HG02763 (cell line): ENCODE data around the gene KCNQ1.

Experiments used
- ATAC-seq: cut with Tn5 transposase; IDR thresholded peaks from one replicate; pipeline ENCODE4 v1.9.1; 2021; ENCODE audit warnings: mild to moderate bottlenecking, moderate library complexity; ENCODE audit not compliant: unreplicated experiment

KCNQ1 gene

DNA sequence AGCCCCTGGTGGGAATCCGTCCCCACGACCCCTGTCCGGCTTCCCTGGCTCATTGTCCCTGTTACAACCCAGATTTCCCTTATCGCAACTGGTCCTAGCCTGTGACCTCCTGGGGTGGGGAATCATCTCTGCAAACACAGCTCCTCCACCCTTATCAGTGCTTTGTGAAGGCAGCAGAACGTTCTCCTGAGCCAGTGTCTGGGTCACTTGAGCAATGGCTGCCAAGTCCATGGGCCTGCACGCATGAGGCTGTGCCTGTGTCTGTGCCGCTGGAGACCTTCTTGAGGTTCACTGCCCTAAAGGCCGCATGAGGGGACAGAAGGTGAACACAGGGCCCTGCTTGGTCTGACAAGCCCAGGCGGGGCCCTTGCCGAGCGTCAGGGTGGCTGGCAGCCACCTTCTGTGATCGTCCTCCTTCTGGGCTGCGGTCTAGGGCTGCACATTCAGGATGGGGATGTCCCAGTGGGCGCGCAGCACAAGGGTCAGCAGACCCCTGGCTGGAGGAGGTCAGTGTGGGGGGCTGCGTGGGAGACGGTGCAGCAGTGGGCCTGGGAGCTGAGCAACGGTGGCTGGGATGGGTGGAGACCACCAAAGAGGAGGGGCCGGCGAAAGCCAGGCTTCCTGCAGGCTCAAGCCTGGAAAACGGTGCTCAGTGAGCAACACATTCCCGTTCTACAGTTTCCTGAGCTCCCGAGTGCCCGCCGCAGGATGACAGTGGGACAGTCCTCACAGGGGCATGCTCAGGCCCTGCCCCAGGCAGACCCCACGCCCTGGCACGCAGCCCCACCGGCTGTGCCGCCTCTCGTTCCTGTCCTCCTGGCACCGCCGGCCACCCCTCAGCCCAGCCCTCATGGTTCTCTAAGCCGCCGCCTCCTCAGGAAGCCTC lies 366.6 kb downstream of the KCNQ1 start:
- ATAC-seq: no peak

GRCh38 chr11:2812371-2812991 lies 367.7 kb downstream of the KCNQ1 start:
- ATAC-seq: no peak

DNA sequence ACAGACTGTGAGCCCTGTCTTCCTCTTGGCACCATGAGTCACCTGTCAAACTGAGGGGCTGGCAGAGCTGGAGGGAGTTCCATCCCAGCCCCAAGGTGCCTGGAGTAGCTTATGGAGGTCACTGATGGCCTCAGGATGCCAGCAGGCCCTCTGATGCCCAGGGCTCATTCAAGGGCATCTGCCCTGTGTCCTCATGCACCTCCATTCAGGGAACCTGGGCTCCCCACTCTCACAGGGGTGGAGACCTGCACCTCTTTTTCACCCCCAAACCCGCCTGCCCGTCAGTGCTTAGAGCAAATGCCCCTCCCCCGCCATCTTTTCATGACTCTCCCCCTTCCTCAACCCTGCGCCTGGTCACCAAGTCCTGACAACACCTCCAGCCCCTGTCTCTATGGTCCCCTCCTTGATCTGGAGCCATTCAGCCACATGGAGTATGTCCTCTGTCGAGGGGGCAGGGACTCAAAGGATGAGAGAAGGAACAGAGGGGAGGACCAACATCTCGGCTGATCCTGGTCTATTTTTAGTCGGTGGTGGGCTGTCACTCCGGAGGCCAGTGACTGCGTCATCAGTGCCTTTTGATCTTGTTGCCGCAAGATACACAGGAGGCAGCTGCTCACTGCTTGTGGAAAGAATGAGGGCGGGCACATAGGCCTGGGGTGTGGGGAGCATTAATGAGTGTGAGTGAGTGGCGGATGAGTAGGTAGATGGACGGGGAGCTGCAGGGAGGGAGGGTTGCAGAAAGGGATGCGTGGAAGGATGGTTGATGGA lies 368.5 kb downstream of the KCNQ1 start:
- no peak for ATAC-seq

DNA sequence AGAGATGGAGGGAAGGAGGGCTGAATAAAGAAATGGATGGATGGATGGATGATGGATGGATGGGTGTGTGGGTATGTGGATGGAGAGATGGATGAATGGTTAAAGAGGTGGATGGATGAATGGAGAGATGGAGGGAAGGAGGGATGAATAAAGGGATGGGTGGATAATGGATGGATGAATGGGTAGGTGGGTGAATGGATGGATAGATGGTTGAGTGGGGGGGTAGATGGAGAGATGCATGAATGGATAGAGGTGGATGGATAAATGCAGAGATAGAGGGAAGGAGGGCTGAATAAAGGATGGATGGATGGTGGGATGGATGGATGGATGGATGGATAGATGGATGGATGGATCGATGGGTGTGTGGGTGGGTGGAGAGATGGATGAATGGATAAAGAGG lies 369.2 kb downstream of the KCNQ1 start:
- no peak for ATAC-seq

DNA sequence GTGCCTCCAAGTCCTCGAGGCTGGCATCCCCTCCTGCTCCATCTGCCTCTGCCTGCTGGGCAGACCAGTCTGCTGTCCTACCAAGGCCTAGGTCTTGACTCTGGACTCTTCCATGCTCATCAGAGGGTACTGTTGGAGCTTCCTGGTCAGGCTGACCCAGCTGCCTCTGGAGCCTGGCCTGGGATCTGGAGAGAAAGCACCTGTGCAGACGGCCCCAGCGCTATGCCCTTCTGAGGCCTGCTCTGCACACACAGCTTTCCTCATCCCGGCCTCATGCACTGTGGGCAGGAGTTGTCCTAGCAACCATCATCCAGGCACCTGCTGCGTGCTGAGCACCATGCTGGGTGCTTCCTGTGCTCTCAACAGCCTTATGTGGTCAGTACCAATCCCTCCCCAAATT lies 369.9 kb downstream of the KCNQ1 start:
- ATAC-seq: no peak

GRCh38 chr11:2815762-2816496 lies 371.1 kb downstream of the KCNQ1 start:
- no peak for ATAC-seq

GRCh38 chr11:2816523-2816922 lies 371.7 kb downstream of the KCNQ1 start:
- ATAC-seq: no peak

DNA sequence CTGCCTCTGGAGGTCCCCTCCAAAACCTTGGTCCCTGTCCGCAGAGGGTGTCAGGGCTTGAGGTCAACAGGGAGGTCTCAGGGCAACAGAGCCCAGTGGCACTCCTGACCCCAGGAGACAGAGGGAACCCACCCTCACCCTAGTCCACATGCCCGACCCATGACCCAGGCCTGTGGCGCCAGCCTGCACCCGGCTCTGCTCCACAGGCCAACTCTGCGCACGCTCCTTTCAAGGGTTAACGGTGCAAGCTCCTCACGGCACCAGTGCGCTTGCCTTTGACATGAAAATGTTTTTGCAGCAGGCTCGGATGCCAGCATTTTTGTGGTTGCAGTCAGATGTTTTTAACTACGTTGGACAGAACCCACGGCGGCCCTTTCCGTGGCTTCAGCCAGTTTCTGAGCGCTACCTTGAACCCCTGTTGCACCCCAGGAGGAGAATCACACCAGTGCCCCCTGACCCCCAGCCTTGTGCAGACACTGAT lies 372.2 kb downstream of the KCNQ1 start:
- ATAC-seq: no peak

GRCh38 chr11:2817431-2817830 lies 372.6 kb downstream of the KCNQ1 start:
- no peak for ATAC-seq

GRCh38 chr11:2818021-2818420 lies 373.2 kb downstream of the KCNQ1 start:
- ATAC-seq: no peak

DNA sequence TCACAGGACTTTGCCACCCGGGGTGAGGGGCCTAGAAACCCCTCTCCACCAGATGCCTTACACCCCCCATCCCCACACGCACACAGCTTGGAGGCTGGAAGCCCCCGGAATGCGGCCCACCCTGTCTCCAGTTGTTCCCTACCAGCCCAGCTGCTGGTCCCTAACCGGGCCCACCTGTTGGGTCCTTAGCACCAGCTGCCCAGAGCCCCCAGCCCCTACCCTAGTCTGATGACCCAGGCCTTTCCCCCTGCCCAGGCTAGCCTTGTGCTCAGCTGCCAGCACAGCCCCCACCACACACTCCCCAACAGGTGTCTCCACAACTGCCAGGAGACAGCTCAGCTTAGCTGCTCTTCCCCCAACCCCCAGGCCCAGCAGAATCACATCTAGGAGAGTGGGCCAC lies 373.7 kb downstream of the KCNQ1 start:
- ATAC-seq: no peak

- ATAC-seq: no peak
Observed at GRCh38 chr11:2819316-2819715, 374.5 kb downstream of the KCNQ1 start.

- no peak for ATAC-seq
Observed at GRCh38 chr11:2820976-2821375, 376.2 kb downstream of the KCNQ1 start.

- no peak for ATAC-seq
Observed at GRCh38 chr11:2821891-2822290, 377.1 kb downstream of the KCNQ1 start.

- no peak for ATAC-seq
Observed at GRCh38 chr11:2824851-2825250, 380.0 kb downstream of the KCNQ1 start.

GRCh38 chr11:2825261-2825888 lies 380.6 kb downstream of the KCNQ1 start:
- ATAC-seq: no peak

- ATAC-seq: no peak
Observed at GRCh38 chr11:2825889-2826678, 381.3 kb downstream of the KCNQ1 start.

- no peak for ATAC-seq
Observed at GRCh38 chr11:2826679-2827056, 381.9 kb downstream of the KCNQ1 start.

- no peak for ATAC-seq
Observed at GRCh38 chr11:2827256-2827655, 382.4 kb downstream of the KCNQ1 start.

DNA sequence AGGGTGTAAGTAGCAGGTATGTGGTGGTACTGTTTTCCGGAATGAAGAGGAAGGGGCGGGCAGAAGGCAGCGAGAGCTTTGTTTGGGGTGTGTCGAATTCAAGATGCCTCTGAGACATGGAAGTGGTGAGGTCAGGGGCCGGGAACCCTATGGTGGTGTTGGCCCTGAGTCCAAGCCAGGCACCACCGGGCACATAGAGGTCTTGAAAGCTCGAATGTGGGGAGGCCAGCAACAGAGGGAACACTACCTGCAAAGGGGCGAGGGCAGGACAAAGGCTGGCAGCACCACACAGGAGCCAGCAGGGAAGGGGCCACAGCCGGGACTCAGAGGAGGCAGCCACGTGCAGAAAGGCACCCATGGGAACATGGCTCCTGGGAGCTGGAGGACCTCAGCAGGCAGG lies 383.0 kb downstream of the KCNQ1 start:
- no peak for ATAC-seq
